HG02852 (cell line): Measurements from ENCODE around the gene OR5F1.

Experiments
- ATAC-seq: cut with Tn5 transposase; IDR thresholded peaks from one replicate; pipeline ENCODE4 v1.9.1; 2021; ENCODE audit warnings: mild to moderate bottlenecking, moderate library complexity; ENCODE audit not compliant: unreplicated experiment

Gene OR5F1

DNA sequence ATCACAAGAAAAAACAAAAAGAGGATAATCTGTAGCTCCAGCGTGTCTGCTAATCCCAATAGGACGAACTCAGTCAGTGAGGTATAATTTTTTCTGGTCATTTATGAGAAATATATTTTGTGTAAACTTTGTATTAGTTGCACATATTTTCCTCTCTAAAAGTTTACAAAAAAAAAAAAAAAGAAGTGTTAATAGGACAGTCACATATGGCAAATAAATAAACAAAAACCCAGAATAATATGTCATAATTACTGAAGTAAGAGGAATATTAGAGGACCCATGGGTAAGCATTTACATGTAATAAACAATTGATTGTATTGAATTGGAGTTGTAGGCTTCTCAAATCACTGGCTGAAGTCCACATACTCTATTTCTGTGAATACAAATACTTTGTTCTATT lies at the start of gene OR5F1:
OR5F1 (minus strand) TSS at position 101 of the 400 bp plus-strand sequence; CDS start at position 101, 0 bp downstream.
- no peak for ATAC-seq

GRCh38 chr11:56027354-56027753 lies 32.9 kb upstream of the OR5F1 start, which contains the start of gene OR5AS1:
Gene OR5AS1, plus strand, starts transcription at chr11:56027654. Its CDS starts 2,765 bp downstream, at chr11:56030419.
- no peak for ATAC-seq

DNA sequence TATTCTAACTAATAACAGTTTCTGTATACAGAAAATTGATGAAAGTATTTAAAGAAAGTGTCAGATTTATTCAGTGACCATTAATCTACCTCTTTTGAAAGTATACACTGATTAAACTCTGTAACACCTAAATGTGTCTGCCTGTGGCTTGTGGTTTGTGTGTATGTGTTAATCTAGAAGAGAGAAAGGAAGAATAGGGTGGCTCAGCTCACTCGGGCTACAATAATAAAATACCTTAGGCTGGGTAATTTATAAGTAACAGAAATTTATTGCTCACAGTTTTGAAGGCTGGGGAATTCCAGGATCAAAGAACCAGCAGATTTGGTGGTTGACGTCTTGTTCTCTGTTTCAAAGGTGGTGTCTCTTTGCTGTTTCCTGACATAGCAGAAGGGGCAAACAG lies 19.4 kb upstream of the OR5F1 start:
- ATAC-seq: no peak

DNA sequence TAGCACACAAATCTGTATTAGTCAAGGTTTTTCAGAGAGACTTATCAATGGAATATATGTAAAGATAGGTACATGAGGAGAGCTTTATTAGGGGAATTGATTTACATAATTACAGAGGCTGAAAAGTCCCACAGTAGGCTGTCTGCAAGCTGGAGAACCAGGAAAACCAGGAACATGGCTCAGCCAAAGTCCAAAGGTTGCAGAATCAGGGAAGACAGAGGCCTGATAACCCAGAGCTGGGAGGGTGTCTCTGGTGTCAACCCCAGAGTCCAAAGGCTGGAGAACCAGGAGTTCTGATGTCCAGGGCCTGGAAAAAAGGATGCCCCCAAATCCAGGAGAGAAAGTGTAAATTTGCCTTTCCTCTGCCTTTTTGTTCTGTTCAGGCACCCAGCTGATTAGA lies 16.3 kb upstream of the OR5F1 start:
- ATAC-seq: no peak

DNA sequence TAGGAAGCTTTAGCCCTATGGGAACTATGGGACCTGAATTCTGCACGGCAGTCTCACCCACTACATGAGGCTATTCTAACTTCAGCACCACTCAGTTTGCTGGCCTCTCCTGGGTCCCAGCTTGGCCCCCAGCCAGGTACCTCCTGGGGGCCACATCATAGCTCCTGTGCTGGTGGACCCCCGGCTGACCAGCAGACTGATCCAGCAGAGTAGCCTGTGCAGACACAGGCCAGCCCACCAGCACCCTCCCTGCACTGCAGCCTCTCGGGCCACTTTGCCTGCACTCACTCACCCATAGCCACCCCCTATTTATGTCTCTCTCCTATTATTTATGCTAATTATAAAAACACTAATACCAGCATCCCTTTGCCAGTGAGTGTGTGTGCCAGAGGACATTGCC lies 23.5 kb downstream of the OR5F1 start:
- ATAC-seq: no peak

- no peak for ATAC-seq
Measured at GRCh38 chr11:55969845-55970244, 24.6 kb downstream of the OR5F1 start, which contains the start of gene OR10AG1. Gene OR10AG1, minus strand, starts transcription at chr11:55969945. Its CDS starts 38 bp downstream, at chr11:55969907.

GRCh38 chr11:55967914-55968313 lies 26.5 kb downstream of the OR5F1 start:
- no peak for ATAC-seq

DNA sequence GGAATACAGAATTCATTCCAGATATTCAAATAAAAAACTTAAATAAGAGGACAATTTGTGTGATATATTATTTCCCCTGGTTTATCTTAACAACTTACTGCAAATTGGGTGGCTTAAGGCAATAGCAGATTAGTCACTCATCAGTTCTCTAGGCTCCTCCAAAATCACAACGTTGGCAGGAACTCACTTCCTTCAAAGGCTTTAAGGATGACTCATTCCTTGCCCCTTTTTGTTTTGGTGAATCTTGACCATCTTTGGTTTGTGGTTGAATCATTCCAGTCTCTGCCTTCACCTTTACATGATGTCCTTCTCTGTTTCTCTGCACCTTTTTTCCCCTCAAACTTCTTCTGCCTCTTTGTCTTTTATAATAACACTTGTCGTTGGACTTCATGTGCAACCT lies 28.0 kb downstream of the OR5F1 start:
- no peak for ATAC-seq

DNA sequence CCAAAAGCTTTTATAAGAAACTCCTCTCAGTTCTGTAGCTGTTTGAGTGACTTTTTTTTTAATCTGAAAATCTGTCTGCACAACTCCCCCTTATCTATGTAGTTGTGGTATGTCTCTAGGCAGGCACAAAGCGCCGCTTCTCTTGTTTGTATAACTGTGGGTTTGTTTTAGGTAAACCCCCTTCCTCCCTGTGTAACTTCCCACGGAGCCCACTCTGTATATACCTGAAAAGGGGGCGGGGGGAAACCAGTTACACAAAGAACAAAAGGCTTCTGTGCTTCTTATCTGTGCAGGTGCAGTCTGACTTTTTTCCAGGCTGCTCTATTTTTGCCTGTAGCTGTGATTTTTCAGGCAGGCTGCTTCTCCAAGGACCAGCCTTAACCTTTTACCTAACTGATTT lies 37.9 kb downstream of the OR5F1 start:
- no peak for ATAC-seq

DNA sequence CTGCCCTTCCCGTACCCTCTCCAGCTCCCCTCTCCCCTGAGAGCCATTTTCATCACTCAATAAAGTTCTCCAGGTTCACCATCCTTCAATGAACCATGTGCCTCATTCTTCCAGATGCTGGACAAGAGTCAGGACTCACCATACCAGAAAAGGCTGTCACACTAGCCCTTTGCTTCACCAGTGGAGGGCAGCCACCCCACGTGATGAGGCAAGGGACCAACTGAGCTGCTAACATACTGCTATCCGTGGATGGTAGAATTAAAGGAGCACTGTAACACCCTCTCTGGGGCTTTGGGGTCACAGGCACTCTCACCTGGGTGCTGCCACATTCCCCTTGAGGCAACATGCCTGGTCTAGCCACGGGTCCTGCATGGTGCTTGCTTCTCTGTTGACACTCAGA lies 45.1 kb downstream of the OR5F1 start:
- ATAC-seq: no peak
